Cardiac muscle cell (in vitro differentiated cells and primary cell): Measurements from ENCODE around the gene PRKCB. TPM values are rescaled to one million over a fixed set of nuclear protein-coding genes. Genes with fewer than 3 reads are reported as not detected.
"Not testable (repeated sequence)": the region's sequence is repeated elsewhere in the genome, so short reads cannot be mapped to it uniquely, and the experiment has no call there.

Experiments
- DNase-seq, 2 donors: peaks; one replicate each; pipeline versions ENCODE4 v3.0.0 to v3.0.0-alpha.2; 2010 to 2017; ENCODE audit warnings: low read depth in 1 of 2, low spot score in 1 of 2
- H3K27ac ChIP-seq: fragments of 200-600 bp; sonication (generic); 2 replicates; pipeline ENCODE4 v1.5.1; 2016
- H3K27me3 ChIP-seq: fragments of 200-600 bp; sonication (generic); 2 replicates; pipeline ENCODE4 v1.6.0; 2016; ENCODE audit warnings: control low read depth
- H3K36me3 ChIP-seq: fragments of 200-600 bp; sonication (generic); 2 replicates; pipeline ENCODE4 v1.5.1; 2016; ENCODE audit warnings: control low read depth
- H3K4me1 ChIP-seq: fragments of 200-600 bp; sonication (generic); 2 replicates; pipeline ENCODE4 v1.8.1; 2017; ENCODE audit warnings: low read depth, mild to moderate bottlenecking, mixed run types
- H3K4me3 ChIP-seq: fragments of 200-600 bp; sonication (generic); 2 replicates; pipeline ENCODE4 v1.5.1; 2016; ENCODE audit warnings: mild to moderate bottlenecking
- H3K9me3 ChIP-seq: fragments of 200-600 bp; sonication (generic); 2 replicates; pipeline ENCODE4 v1.5.1; 2017; ENCODE audit warnings: low read depth, mild to moderate bottlenecking, control low read depth
- polyA plus RNA-seq: library from polyadenylated mRNA; unstranded; fragments of >200 nt; fragmentation: Nextera tagmentation; extraction: Ambion mirVana; gene quantifications from 2 replicates; pipeline ENCODE4 v1.2.1, GENCODE V29; 2016
- total RNA-seq: library from RNA; depleted of rRNA; stranded (reverse); fragments of >200 nt; gene quantifications from 2 replicates; pipeline ENCODE4 v1.2.3, GENCODE V29; 2016
- TF ChIP-seq, protein P1 (sequence below): IDR thresholded peaks from 2 replicates; pipeline ENCODE4 v1.5.1; 2012; ENCODE audit warnings: low read depth, mild to moderate bottlenecking, low read length

The PRKCB gene
- total and polyA plus RNA-seq, 2 experiments from 2014 or later = 0.66 to 1.5 TPM

DNA sequence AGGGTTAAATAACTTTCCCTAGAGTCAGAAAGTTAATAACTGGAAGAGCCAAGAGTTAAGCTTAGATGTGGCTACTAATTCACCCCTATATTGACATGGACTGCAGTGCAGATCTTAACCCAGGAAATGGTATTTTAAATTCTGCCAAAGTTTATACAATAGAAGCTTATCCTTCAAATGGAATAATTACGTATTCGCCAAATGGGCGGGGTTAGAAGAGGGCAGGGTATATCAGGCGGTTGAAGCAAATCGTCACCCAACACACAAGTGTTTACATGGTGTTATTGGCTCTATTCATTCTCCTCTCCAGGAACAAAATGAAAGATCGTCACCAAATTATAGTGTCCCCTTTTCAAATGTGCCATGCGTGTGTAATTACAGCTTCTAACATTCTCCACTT is 182.7 kb downstream of the PRKCB start:
- no peak overlapping the region for H3K4me3 ChIP-seq
- H3K27ac ChIP-seq = no peak overlapping the region
- no peaks in the 10 kb centered on the region for H3K9me3 ChIP-seq
- no peaks in the 10 kb centered on the region for H3K27me3 ChIP-seq
- H3K36me3 ChIP-seq = no peaks in the 10 kb centered on the region
- TF ChIP-seq, protein P1, sequence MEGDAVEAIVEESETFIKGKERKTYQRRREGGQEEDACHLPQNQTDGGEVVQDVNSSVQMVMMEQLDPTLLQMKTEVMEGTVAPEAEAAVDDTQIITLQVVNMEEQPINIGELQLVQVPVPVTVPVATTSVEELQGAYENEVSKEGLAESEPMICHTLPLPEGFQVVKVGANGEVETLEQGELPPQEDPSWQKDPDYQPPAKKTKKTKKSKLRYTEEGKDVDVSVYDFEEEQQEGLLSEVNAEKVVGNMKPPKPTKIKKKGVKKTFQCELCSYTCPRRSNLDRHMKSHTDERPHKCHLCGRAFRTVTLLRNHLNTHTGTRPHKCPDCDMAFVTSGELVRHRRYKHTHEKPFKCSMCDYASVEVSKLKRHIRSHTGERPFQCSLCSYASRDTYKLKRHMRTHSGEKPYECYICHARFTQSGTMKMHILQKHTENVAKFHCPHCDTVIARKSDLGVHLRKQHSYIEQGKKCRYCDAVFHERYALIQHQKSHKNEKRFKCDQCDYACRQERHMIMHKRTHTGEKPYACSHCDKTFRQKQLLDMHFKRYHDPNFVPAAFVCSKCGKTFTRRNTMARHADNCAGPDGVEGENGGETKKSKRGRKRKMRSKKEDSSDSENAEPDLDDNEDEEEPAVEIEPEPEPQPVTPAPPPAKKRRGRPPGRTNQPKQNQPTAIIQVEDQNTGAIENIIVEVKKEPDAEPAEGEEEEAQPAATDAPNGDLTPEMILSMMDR = no peak
- DNase-seq = no peak
- H3K4me1 ChIP-seq = no peaks in the 10 kb centered on the region

DNA sequence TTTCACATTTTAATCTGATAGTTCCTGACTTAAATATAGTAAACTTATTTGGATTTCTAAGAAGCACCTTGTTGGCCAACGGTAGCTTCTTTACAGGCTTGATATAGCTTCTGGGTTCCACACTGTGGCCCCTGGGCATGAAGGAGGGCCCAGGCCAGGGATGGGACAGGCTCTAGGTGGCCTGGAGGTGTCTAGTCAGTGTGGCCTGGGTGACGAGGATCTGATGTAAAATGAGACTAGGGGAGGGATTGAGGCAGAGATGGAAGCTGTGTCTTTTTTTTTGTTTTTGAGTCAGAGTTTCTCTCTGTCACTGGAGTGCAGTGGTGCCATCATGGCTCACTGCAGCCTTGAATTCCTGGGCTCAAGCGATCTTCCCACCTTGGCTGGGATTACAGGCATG is 187.0 kb downstream of the PRKCB start:
- Histone ChIP-seq H3K27me3 (peaks cover 13% of the 10 kb centered on the region), H3K4me1 (no peaks in the 10 kb centered on the region), H3K36me3 (no peaks in the 10 kb centered on the region), H3K9me3 (no peaks in the 10 kb centered on the region), H3K4me3 (no peak overlapping the region), H3K27ac (no peak overlapping the region)
- DNase-seq = no peak
- TF ChIP-seq, protein P1 = no peak

DNA sequence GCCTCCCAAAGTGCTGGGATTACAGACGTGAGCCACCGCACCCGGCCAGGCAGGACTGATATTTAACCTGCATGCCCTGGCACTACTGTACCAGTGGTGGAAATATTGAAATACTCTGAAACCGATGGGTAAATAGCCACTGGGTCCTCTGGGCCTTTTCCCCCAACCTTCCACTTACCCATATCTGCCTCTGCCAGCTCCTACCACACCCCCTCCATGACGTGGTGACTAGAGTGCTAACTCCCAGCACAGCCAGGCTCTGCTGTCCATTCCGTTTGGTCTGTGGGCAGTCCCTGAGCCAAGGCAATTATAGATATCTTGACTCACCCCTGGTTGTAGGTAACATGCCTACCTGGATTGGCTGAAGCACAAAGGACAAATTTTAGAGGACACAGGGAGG is 187.8 kb downstream of the PRKCB start:
- TF ChIP-seq, protein P1 = no peak
- Histone ChIP-seq H3K9me3 (no peaks in the 10 kb centered on the region), H3K27ac (no peak overlapping the region), H3K27me3 (peaks cover 13% of the 10 kb centered on the region), H3K4me3 (no peak overlapping the region), H3K36me3 (no peaks in the 10 kb centered on the region), H3K4me1 (no peaks in the 10 kb centered on the region)
- no peak for DNase-seq

DNA sequence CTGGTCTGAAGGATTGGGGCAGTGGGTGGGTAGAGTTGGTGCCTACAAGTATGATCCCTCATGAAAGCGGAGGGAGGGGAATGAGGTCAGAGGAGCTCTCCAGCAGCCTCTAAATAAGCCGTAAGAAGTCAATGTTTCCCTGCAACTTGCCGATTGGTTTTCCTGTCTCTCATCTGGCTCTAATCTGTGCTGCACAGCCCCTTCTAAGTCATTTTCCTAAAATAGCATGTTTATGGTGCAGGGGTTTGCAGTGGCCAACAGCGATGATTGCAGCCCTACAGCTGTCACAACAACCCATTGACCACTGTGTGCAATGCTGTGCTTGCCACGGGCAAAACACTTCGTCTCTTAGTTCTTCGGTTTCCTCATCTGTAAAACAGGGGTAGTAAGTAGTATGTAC is 189.2 kb downstream of the PRKCB start:
- Histone ChIP-seq H3K27ac (no peak overlapping the region), H3K27me3 (peaks cover 13% of the 10 kb centered on the region), H3K4me3 (no peak overlapping the region), H3K9me3 (no peaks in the 10 kb centered on the region), H3K4me1 (no peaks in the 10 kb centered on the region), H3K36me3 (no peaks in the 10 kb centered on the region)
- DNase-seq = no peak
- TF ChIP-seq, protein P1 = no peak

DNA sequence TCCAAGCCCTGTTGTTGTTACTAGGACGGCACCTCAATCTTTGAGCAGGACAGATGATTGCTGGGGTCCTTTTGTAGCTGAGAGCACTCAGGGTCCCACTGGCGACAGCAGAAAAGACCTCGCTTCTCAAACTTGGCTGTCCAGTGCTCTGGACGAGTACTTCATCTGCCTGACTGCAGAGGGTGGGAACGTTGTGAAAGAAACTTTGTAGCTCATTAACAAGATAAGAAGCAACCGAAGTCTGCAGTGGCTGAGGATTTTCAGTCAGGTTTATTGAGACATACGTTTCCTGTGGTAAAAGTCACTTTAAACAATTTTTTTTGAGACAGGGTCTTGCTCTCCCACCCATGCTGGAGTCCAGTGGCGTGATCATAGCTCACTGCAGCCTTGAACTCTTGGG is 191.7 kb downstream of the PRKCB start:
- no peaks in the 10 kb centered on the region for H3K36me3 ChIP-seq
- no peak overlapping the region for H3K4me3 ChIP-seq
- TF ChIP-seq, protein P1 = no peak

DNA sequence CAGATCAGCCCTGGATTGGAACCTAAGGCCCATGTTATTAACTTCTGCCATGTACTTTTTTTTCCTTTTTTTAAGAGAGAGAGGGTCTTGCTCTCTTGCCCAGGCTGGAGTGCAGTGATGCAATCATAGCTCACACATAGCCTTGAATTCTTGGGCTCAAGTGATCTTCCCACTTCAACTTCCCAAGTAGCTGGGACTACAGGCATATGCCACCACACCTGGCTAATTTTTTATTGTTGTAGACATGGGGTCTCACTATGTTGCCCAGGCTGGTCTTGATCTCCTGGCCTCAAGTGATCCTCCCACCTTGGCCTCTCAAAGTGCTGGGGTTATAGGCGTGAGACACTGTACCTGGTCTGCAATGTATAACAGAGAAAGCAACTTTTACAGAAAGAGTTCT is 194.1 kb downstream of the PRKCB start:
- peaks cover 14% of the 10 kb centered on the region for H3K27me3 ChIP-seq
- H3K4me3 ChIP-seq, H3K4me1 ChIP-seq, DNase-seq, H3K9me3 ChIP-seq, H3K27ac ChIP-seq, H3K36me3 ChIP-seq: not testable (repeated sequence)

More for the DNA sequence above, 191.7 kb downstream of the PRKCB start:
- Histone ChIP-seq H3K27me3 (peaks cover 16% of the 10 kb centered on the region), H3K4me1 (no peaks in the 10 kb centered on the region), H3K9me3 (no peaks in the 10 kb centered on the region), H3K27ac (no peak overlapping the region)
- DNase-seq = no peak
